Neuronal stem cell (in vitro differentiated cells): ENCODE data around the gene DNPEP.
"Not testable (repeated sequence)": the region's sequence is repeated elsewhere in the genome, so short reads cannot be mapped to it uniquely, and the experiment has no call there.

Experiments
- DNase-seq: peaks from one replicate; pipeline ENCODE4 v3.0.0-alpha.2; 2013; ENCODE audit warnings: low spot score
- H2AFZ ChIP-seq: one replicate; pipeline ENCODE4 v1.6.1; 2013; ENCODE audit warnings: mild to moderate bottlenecking, low read length, inconsistent platforms
- H2AK5ac ChIP-seq: 2 replicates; pipeline ENCODE4 v1.6.1; 2013; ENCODE audit warnings: low read depth, mild to moderate bottlenecking, inconsistent platforms, low read length, moderate library complexity, mixed read lengths
- H2BK120ac ChIP-seq: 2 replicates; pipeline ENCODE4 v1.6.1; 2013; ENCODE audit warnings: low read depth, mild to moderate bottlenecking, inconsistent platforms, low read length, moderate library complexity, mixed read lengths
- H2BK12ac ChIP-seq: one replicate; pipeline ENCODE4 v1.6.1; 2013; ENCODE audit warnings: low read length, inconsistent platforms
- H2BK15ac ChIP-seq: 2 replicates; pipeline ENCODE4 v1.6.1; 2013; ENCODE audit warnings: mild to moderate bottlenecking, low read length, inconsistent platforms, mixed read lengths
- H2BK5ac ChIP-seq: one replicate; pipeline ENCODE4 v1.6.1; 2013; ENCODE audit warnings: inconsistent platforms, mild to moderate bottlenecking, low read length, moderate library complexity
- H3K14ac ChIP-seq: one replicate; pipeline ENCODE4 v1.6.1; 2013; ENCODE audit warnings: low read length, inconsistent platforms
- H3K18ac ChIP-seq: 2 replicates; pipeline ENCODE4 v1.6.1; 2013; ENCODE audit warnings: low read length, inconsistent platforms
- H3K23ac ChIP-seq: 2 replicates; pipeline ENCODE4 v1.6.1; 2013; ENCODE audit warnings: low read depth, mild to moderate bottlenecking, mixed read lengths, low read length, inconsistent platforms; ENCODE audit not compliant: poor library complexity
- H3K27ac ChIP-seq: replicated peaks from 3 replicates; pipeline ENCODE4 v1.5.1; 2013; ENCODE audit warnings: low read length, inconsistent platforms
- H3K27me3 ChIP-seq, 3 experiments: 2 replicates each; pipeline ENCODE4 v1.6.1; 2013; ENCODE audit warnings: low read length in 3 of 3, mild to moderate bottlenecking in 2 of 3, inconsistent platforms in 1 of 3, low read depth in 1 of 3, mixed read lengths in 1 of 3, moderate library complexity in 1 of 3; ENCODE audit not compliant: control insufficient read depth in 3 of 3, insufficient read depth in 3 of 3
- H3K36me3 ChIP-seq, 2 donors: replicated peaks in 1 of 2; 2 replicates each; pipeline ENCODE4 v1.6.1; 2013; ENCODE audit warnings: low read length in 2 of 2; ENCODE audit not compliant: control insufficient read depth in 2 of 2, insufficient read depth in 2 of 2
- H3K4ac ChIP-seq: 2 replicates; pipeline ENCODE4 v1.6.1; 2013; ENCODE audit warnings: inconsistent platforms, mild to moderate bottlenecking, low read length, moderate library complexity
- H3K4me1 ChIP-seq, 2 donors: 1 replicate in 1 of 2; 2 replicates in 1 of 2; pipeline ENCODE4 v1.6.1; 2013; ENCODE audit warnings: low read length in 2 of 2, low read depth in 1 of 2; ENCODE audit not compliant: control insufficient read depth in 2 of 2, insufficient read depth in 1 of 2
- H3K4me2 ChIP-seq: one replicate; pipeline ENCODE4 v1.6.1; 2013; ENCODE audit warnings: mild to moderate bottlenecking, low read length, inconsistent platforms; ENCODE audit not compliant: insufficient read depth, poor library complexity, severe bottlenecking
- H3K4me3 ChIP-seq, 2 donors: 2 replicates each; pipeline ENCODE4 v1.5.1; 2013; ENCODE audit warnings: low read length in 2 of 2, mild to moderate bottlenecking in 2 of 2, inconsistent platforms in 1 of 2, moderate library complexity in 1 of 2
- H3K79me1 ChIP-seq: one replicate; pipeline ENCODE4 v1.6.1; 2013; ENCODE audit warnings: low read depth, mild to moderate bottlenecking, inconsistent platforms, low read length, moderate library complexity
- H3K9ac ChIP-seq: one replicate; pipeline ENCODE4 v1.6.1; 2013; ENCODE audit warnings: mild to moderate bottlenecking, low read depth, low read length, inconsistent platforms; ENCODE audit not compliant: poor library complexity
- H3K9me3 ChIP-seq, 2 donors: replicated peaks in 1 of 2; 2 replicates each; pipeline versions ENCODE3 to v1.6.1; 2013; ENCODE audit warnings: low read length in 2 of 2, mild to moderate bottlenecking in 2 of 2, inconsistent platforms in 1 of 2, low read depth in 1 of 2, mixed read lengths in 1 of 2, moderate library complexity in 1 of 2; ENCODE audit not compliant: control insufficient read depth in 2 of 2, insufficient read depth in 1 of 2
- H4K8ac ChIP-seq: one replicate; pipeline ENCODE4 v1.6.1; 2013; ENCODE audit warnings: low read depth, mild to moderate bottlenecking, inconsistent platforms, low read length, moderate library complexity
- H4K91ac ChIP-seq: one replicate; pipeline ENCODE4 v1.6.1; 2013; ENCODE audit warnings: low read length, low read depth, mild to moderate bottlenecking, inconsistent platforms; ENCODE audit not compliant: poor library complexity
- WGBS, 2 donors: extraction: QIAGEN DNeasy Blood & Tissue Kit; methylation state at CpG; one replicate each; pipeline ENCODE4 v1.1.7; 2013; ENCODE audit warnings: missing lambda C conversion rate in 2 of 2, mixed read lengths in 1 of 2; ENCODE audit not compliant: insufficient read length in 2 of 2, insufficient replicate concordance in 1 of 2; ENCODE audit errors: extremely low coverage in 2 of 2; 5-methylcytosine and 5-hydroxymethylcytosine counted together

The DNPEP gene

DNA sequence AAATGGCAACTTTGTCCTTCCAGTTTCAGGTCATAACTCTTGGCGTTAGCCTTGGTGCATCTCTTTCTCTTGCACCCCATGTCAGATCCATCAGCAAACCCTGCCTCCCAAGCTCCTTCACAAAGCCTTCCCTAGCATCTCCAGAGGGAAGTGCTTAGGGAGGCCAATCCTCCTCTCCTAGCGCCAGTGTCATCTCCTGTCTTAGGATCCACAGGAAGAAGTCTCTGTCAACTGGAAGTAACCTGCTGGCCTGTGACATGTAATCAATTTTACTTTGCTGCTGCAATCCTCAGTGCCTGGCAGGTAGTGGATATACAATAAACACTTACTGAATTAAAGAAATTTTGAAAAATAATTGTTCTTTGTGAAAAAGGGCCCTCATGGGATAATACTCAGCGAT, 7.9 kb upstream of the DNPEP start:
- Histone ChIP-seq H3K4me1 (peaks cover 0 to 2% of the 10 kb centered on the region in 2 donors), H3K9me3 (no peaks in the 10 kb centered on the region), H3K4me3 (no peak overlapping the region), H2BK15ac (no peak overlapping the region), H4K91ac (no peak overlapping the region), H2AK5ac (no peak overlapping the region), H2BK120ac (no peak overlapping the region), H2AFZ (no peak overlapping the region), H3K36me3 (no peaks in the 10 kb centered on the region), H3K9ac (no peak overlapping the region), H3K4ac (no peak overlapping the region), H3K27me3 (peaks cover 0 to 19% (median 0%) of the 10 kb centered on the region in 3 experiments), H2BK12ac (no peak overlapping the region), H4K8ac (no peak overlapping the region), H3K27ac (no peak overlapping the region), H3K4me2 (no peak overlapping the region), H3K18ac (no peak overlapping the region), H3K14ac (no peak overlapping the region), H3K79me1 (no peaks in the 10 kb centered on the region), H2BK5ac (no peak overlapping the region), H3K23ac (no peak overlapping the region)
- WGBS, 2 donors, result no CpG with 5 or more reads among the region's 3 CpGs
- DNase-seq, result no peak

DNA sequence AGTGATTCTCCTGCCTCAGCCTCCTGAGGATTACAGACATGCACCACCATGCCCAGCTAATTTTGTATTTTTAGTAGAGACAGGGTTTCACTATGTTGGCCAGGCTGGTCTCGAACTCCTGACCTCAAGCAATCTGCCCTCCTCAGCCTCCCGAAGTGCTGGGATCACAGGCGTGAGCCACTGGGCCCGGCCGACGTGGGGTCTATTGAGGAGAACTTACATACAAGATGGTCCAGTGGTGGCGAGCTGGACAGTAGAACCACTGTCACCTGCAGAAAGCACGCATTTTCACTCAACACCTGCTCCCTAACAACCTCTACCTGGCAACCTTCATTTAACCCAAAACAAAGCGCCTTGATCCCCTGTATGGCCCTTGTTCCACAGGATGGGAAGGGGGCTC, 7.3 kb upstream of the DNPEP start:
- not testable (repeated sequence) for H3K9ac ChIP-seq, H4K91ac ChIP-seq, H2BK15ac ChIP-seq, H3K27ac ChIP-seq, H2AK5ac ChIP-seq, H3K18ac ChIP-seq, H3K4me2 ChIP-seq, H3K4me3 ChIP-seq, H2BK120ac ChIP-seq, H3K36me3 ChIP-seq, H3K79me1 ChIP-seq, H3K14ac ChIP-seq, H2BK5ac ChIP-seq, DNase-seq, H3K23ac ChIP-seq, H2AFZ ChIP-seq, H4K8ac ChIP-seq, H3K4me1 ChIP-seq, H3K9me3 ChIP-seq, H3K4ac ChIP-seq, H2BK12ac ChIP-seq
- WGBS, 2 donors, result no CpG with 5 or more reads among the region's 9 CpGs
- H3K27me3 ChIP-seq, result peaks cover 0 to 14% (median 0%) of the 10 kb centered on the region in 3 experiments

DNA sequence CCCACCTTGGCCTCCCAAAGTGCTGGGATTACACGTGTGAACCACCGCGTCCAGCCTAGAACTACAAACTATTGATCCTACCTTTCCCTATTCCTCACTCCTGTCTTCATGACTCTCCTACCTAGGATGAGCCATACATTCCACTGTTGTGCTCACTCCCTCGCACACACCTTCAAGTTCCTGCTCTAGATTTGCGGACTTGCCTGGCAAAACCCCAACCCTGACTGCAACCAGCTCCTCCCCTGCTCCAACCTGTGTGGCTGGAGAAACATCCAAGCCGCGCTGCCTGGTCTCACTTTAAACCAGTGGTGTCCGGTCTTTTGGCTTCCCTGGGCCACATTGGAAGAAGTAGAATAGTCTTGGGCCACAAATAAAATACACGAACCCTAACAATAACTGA, 5.0 kb upstream of the DNPEP start:
- Histone ChIP-seq H3K23ac (no peak overlapping the region), H3K9me3 (no peaks in the 10 kb centered on the region), H3K27ac (no peak overlapping the region), H3K14ac (no peak overlapping the region), H2AK5ac (no peak overlapping the region), H3K4me2 (no peak overlapping the region), H2BK15ac (no peak overlapping the region), H2BK120ac (no peak overlapping the region), H4K91ac (no peak overlapping the region), H3K18ac (no peak overlapping the region), H2BK12ac (no peak overlapping the region), H2AFZ (no peak overlapping the region), H3K79me1 (no peaks in the 10 kb centered on the region), H3K27me3 (peaks cover 0 to 11% (median 0%) of the 10 kb centered on the region in 3 experiments), H4K8ac (no peak overlapping the region), H3K36me3 (no peaks in the 10 kb centered on the region), H3K4ac (no peak overlapping the region), H3K4me1 (no peaks in the 10 kb centered on the region), H3K9ac (no peak overlapping the region), H3K4me3 (no peak overlapping the region), H2BK5ac (no peak overlapping the region)
- DNase-seq, result no peak
- WGBS, 2 donors, result no CpG with 5 or more reads among the region's 9 CpGs

DNA sequence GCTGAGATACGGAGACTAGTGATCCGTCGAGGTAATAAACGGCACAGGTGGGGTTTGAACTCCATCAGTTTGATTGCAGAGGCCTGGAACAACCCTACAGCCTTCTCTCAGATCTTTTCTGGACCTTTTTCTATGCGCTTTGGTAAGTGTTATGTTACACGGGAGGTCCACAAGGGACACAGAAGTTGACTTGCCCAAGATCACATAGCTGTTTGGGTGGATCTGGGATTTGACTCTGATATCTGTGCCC, 1.1 kb upstream of the DNPEP start:
- Histone ChIP-seq H3K9ac (no peak overlapping the region), H4K91ac (no peak overlapping the region), H3K4ac (no peak overlapping the region), H3K18ac (no peak overlapping the region), H2BK5ac (no peak overlapping the region), H3K9me3 (no peaks in the 10 kb centered on the region), H4K8ac (no peak overlapping the region), H2BK15ac (no peak overlapping the region), H3K4me3 (peak overlapping the region; percentile 41 to 84), H3K36me3 (peaks cover 12 to 25% of the 10 kb centered on the region in 2 donors), H3K4me2 (peak overlapping the region; percentile 69), H3K27me3 (peaks cover 0 to 3% (median 0%) of the 10 kb centered on the region in 3 experiments), H3K4me1 (peaks cover 5 to 8% of the 10 kb centered on the region in 2 donors), H2BK12ac (no peak overlapping the region), H3K27ac (peak overlapping the region; percentile 17), H3K23ac (no peak overlapping the region), H2AK5ac (no peak overlapping the region), H3K79me1 (no peaks in the 10 kb centered on the region), H3K14ac (no peak overlapping the region), H2AFZ (peak overlapping the region; percentile 95), H2BK120ac (no peak overlapping the region)
- no peak for DNase-seq
- WGBS, 2 donors, result no CpG with 5 or more reads among the region's 6 CpGs
